Choroid plexus epithelial cell (primary cell): ENCODE results near the gene YARS2.

Experiments used
- DNase-seq: peaks from one replicate; pipeline ENCODE4 v3.0.0-alpha.2; 2010; ENCODE audit warnings: low read depth
- H3K4me3 ChIP-seq: 2 replicates; pipeline ENCODE4 v1.5.1; 2011; ENCODE audit warnings: low read depth, mild to moderate bottlenecking, control low read depth, low read length, moderate library complexity
- CTCF ChIP-seq: conservative IDR thresholded peaks from 2 replicates; pipeline ENCODE4 v1.5.1; 2011; ENCODE audit warnings: low read depth, mild to moderate bottlenecking, control low read depth, inconsistent platforms, low read length, moderate library complexity

YARS2 gene

GRCh38 chr12:32755654-32756475 lies at the start of gene YARS2:
Gene YARS2 (minus strand): TSS chr12:32755897. CDS start chr12:32755874, 23 bp downstream.
- TF ChIP-seq CTCF = peak; percentile 86
- peak within 1 kb of the TSS; percentile 92 for H3K4me3 ChIP-seq
- DNase-seq = peak; percentile 99

- H3K4me3 ChIP-seq = no peak overlapping the region
- TF ChIP-seq CTCF = no peak
- DNase-seq = no peak
Measured at GRCh38 chr12:32804301-32804700, 48.6 kb upstream of the YARS2 start.

GRCh38 chr12:32801269-32801980 lies 45.7 kb upstream of the YARS2 start:
- TF ChIP-seq CTCF = no peak
- H3K4me3 ChIP-seq = no peak overlapping the region
- no peak for DNase-seq

- no peak for DNase-seq
- no peak for TF ChIP-seq CTCF
- no peak overlapping the region for H3K4me3 ChIP-seq
Measured at GRCh38 chr12:32794281-32794680, 38.6 kb upstream of the YARS2 start.

- DNase-seq = no peak
- H3K4me3 ChIP-seq = no peak overlapping the region
- TF ChIP-seq CTCF = no peak
Measured at GRCh38 chr12:32789916-32790315, 34.2 kb upstream of the YARS2 start.

GRCh38 chr12:32789446-32789845 lies 33.7 kb upstream of the YARS2 start:
- no peak for DNase-seq
- no peak overlapping the region for H3K4me3 ChIP-seq
- no peak for TF ChIP-seq CTCF
